Spinal cord (tissue), 10 donors: ENCODE data around the gene RTN4RL2. TPM values are rescaled to one million over a fixed set of nuclear protein-coding genes. Genes with fewer than 3 reads are reported as not detected.
A peak's percentile ranks its signal among the peaks of the same experiment; 100 is the strongest.

ENCODE experiments used
- DNase-seq, 6 donors: peaks; one replicate each; pipeline versions ENCODE4 v3.0.0 to v3.0.0-alpha.2; 2013 to 2015; ENCODE audit warnings: low spot score in 6 of 6, low read depth in 4 of 6
- H3K27ac ChIP-seq: one replicate; pipeline ENCODE4 v1.5.1; 2013; ENCODE audit warnings: low read depth, low read length, control low read depth
- H3K27me3 ChIP-seq: one replicate; pipeline ENCODE4 v1.6.1; 2013; ENCODE audit warnings: low read length; ENCODE audit not compliant: control insufficient read depth, insufficient read depth
- H3K36me3 ChIP-seq: one replicate; pipeline ENCODE4 v1.6.1; 2013; ENCODE audit warnings: low read length; ENCODE audit not compliant: control insufficient read depth, insufficient read depth
- H3K4me1 ChIP-seq: one replicate; pipeline ENCODE4 v1.6.1; 2013; ENCODE audit warnings: low read length; ENCODE audit not compliant: control insufficient read depth, insufficient read depth
- H3K4me3 ChIP-seq: one replicate; pipeline ENCODE4 v1.5.1; 2013; ENCODE audit warnings: low read depth, low read length, control low read depth
- H3K9me3 ChIP-seq: one replicate; pipeline ENCODE4 v1.6.1; 2013; ENCODE audit warnings: low read length; ENCODE audit not compliant: control insufficient read depth, insufficient read depth
- WGBS: methylation state at CpG from one replicate; pipeline ENCODE4 v1.1.5; 2013; ENCODE audit warnings: missing lambda C conversion rate; ENCODE audit not compliant: insufficient coverage; 5-methylcytosine and 5-hydroxymethylcytosine counted together
- polyA plus RNA-seq, 2 donors: library from polyadenylated mRNA; unstranded; fragments of 120-200 nt; gene quantifications; one replicate each; pipeline ENCODE4 v1.2.1, GENCODE V29; 2013; ENCODE audit not compliant: insufficient read length in 2 of 2
- small RNA-seq: library from RNA; depleted of rRNA; stranded (forward); fragments of <200 nt; gene quantifications from one replicate; pipeline ENCODE3, GENCODE V24; 2014; ENCODE audit warnings: low replicate concordance
- total RNA-seq, 2 donors: library from RNA; depleted of rRNA in 1 of 2; stranded (reverse); fragments of 120-200 nt in 1 of 2; fragments of >200 nt in 1 of 2; gene quantifications; one replicate each; pipeline versions ENCODE4 v1.2.3 to v1.2.4, GENCODE V29; 2013 to 2014
- donor health status: healthy.

Gene RTN4RL2
- total and polyA plus RNA-seq, 4 donors: 0.59 to 10.9 (median 2.9) TPM

DNA sequence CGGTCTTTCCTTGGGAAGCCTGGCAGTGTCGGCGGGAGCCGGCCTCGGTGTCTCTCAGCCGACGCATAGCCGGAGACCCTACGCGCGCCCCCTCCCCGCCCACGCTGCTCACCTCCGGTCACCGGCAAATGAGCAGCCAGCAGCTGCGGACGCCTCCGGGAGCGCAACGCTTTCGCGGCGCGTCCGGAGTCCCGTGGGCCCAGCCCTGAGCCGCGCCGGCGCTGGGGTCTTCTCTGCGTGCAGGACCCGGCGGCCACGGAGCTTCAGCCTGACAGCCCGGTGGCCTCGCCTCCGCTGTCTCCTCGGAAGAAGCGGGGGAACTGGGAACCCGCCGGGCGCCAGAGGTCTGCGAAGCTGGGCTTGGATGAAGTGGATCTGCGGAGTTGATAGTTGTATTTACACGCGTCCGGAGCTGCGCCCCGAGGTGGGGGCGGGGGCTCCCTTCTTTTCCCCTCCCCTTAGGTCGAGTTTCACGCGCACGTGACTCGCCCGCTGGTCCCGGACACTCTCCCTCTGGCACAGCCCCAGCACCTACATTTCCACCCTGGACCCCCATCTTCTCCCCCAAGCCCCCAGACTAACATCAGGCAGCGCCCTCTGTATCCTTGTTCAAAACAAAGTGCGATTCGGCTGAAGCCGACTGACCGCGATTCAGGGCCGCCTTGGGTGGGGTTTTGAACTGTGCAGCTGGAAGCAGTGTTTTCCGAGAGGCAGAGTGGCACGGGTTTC, 55.2 kb downstream of the RTN4RL2 start, which contains the start of gene SLC43A1:
Gene SLC43A1 (minus strand): TSS at position 371 of the 729 bp plus-strand sequence. CDS start 1,591 bp downstream, outside the sequence.
- no peaks in the 10 kb centered on the region for H3K36me3 ChIP-seq
- DNase-seq: peak in 2 of 6 donors; percentile 25 to 51
- WGBS: under 1% methylated on average over 65 of the region's 66 CpGs
- H3K27ac ChIP-seq: no peak within 1 kb of the TSS
- peaks cover 31% of the 10 kb centered on the region for H3K27me3 ChIP-seq
- H3K4me3 ChIP-seq: peak within 1 kb of the TSS; percentile 56
- H3K4me1 ChIP-seq: peaks cover 23% of the 10 kb centered on the region
- H3K9me3 ChIP-seq: no peaks in the 10 kb centered on the region

DNA sequence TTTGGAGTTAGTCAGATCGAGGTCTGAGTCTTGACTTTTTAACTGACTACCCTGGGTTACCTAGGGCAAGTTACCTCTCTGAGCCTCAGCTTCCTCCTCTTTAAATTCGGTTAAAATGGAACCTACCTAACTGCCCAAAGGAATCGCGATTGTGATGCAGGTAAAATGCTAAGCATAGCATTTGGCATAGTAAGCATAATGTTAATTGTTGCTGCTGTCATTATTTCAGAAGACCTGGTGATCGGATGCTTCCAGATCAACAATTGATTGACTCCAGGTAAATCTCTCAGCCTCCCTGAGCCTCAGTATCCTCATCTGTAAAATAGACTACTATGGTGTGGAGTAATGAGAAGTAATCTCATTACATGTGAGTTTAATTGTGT, 55.7 kb downstream of the RTN4RL2 start:
- no peaks in the 10 kb centered on the region for H3K9me3 ChIP-seq
- H3K4me1 ChIP-seq: peaks cover 23% of the 10 kb centered on the region
- WGBS: no CpG with 5 or more reads among the region's 5 CpGs
- peak overlapping the region; percentile 56 for H3K4me3 ChIP-seq
- H3K27me3 ChIP-seq: peaks cover 31% of the 10 kb centered on the region
- DNase-seq: no peak
- H3K27ac ChIP-seq: no peak overlapping the region
- H3K36me3 ChIP-seq: no peaks in the 10 kb centered on the region

DNA sequence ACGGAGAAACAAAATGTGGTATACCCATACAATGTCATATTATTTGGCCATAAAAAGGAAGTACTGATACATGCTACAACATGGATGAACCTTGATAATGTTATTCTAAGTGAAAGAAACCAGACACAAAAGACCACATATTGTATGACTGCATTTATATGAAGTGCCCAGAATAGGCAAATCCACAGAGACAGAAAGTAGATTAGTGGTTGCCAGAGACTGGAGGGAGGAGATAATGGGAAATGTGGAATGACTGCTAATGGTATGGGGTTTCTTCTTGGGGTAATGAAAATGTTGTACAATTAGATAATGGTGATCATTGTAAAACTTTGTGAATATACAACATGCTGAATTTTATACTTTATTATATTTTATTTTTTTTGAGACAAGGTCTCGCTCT, 60.8 kb downstream of the RTN4RL2 start:
- Histone ChIP-seq H3K4me1 (no peaks in the 10 kb centered on the region), H3K27me3 (peaks cover under 1% of the 10 kb centered on the region), H3K36me3 (peaks cover 7% of the 10 kb centered on the region), H3K4me3 (no peak overlapping the region), H3K27ac (no peak overlapping the region), H3K9me3 (no peaks in the 10 kb centered on the region)
- WGBS: no CpG with 5 or more reads among the region's 2 CpGs
- DNase-seq: no peak

DNA sequence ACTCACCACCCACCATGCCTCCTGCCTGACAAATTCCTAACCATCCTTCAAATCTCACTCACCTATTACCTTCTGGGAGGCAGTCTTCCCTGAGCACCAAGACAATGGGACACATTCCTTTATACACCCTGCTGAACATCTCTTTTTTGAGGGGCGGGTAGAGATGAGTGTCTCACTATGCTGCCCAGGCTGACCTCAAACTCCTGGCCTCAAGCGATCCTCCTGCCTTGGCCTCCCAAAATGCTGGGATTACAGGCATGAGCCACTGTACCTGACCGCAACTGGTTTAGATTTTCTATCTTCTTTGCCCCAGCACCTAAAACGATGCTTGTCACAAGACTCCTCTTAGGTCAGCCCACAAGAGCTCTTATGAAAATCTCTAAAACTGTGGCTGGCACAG, 63.1 kb downstream of the RTN4RL2 start:
- no peaks in the 10 kb centered on the region for H3K4me1 ChIP-seq
- no peak overlapping the region for H3K27ac ChIP-seq

More for the DNA sequence above, 63.1 kb downstream of the RTN4RL2 start:
- no peaks in the 10 kb centered on the region for H3K27me3 ChIP-seq
- no peak for DNase-seq
- H3K4me3 ChIP-seq: no peak overlapping the region
- 89% methylated on average over 4 of the region's 4 CpGs for WGBS
- H3K9me3 ChIP-seq: no peaks in the 10 kb centered on the region
- peaks cover 7% of the 10 kb centered on the region for H3K36me3 ChIP-seq

Small RNA genes lying within 50 kb of the gene (small RNA-seq; reads per million reads assigned to genes)
- gene RNA5SP341: not detected

Other genes with a start within 250 kb of the RTN4RL2 start
- 10 to 100 TPM; 47.5 to 48.0 TPM for gene APLNR, start 223.3 kb upstream of the RTN4RL2 start, total RNA-seq
- gene APLNR, start 223.3 kb upstream of the RTN4RL2 start, polyA plus RNA-seq: 10 to 100 TPM; 51.8 to 71.1 TPM
- gene TNKS1BP1, start 135.6 kb upstream of the RTN4RL2 start, total RNA-seq: 10 to 100 TPM; 17.2 to 42.2 TPM
- gene TNKS1BP1, start 135.6 kb upstream of the RTN4RL2 start, polyA plus RNA-seq: 10 to 100 TPM; 44.8 to 58.3 TPM
- 10 to 100 TPM; 34.6 to 88.0 TPM for gene SSRP1, start 124.6 kb upstream of the RTN4RL2 start, total RNA-seq
- 100 to 1,000 TPM; 132 to 135 TPM for gene SSRP1, start 124.6 kb upstream of the RTN4RL2 start, polyA plus RNA-seq
- gene P2RX3, start 122.2 kb upstream of the RTN4RL2 start, total RNA-seq: 10 to 100 TPM in 1 of 2 donors, under 1 TPM in 1; 0.50 to 11.4 TPM
- gene P2RX3, start 122.2 kb upstream of the RTN4RL2 start, polyA plus RNA-seq: 1 to 10 TPM; 2.1 to 3.6 TPM
- gene PRG3, start 79.4 kb upstream of the RTN4RL2 start, total RNA-seq: 1 to 10 TPM in 1 of 2 donors, under 1 TPM in 1; 0.55 to 1.1 TPM
- not detected for gene PRG3, start 79.4 kb upstream of the RTN4RL2 start, polyA plus RNA-seq
- gene PRG2, start 69.9 kb upstream of the RTN4RL2 start, total RNA-seq: 1 to 10 TPM; 2.4 to 6.4 TPM
- under 1 TPM; 0.22 to 0.33 TPM for gene PRG2, start 69.9 kb upstream of the RTN4RL2 start, polyA plus RNA-seq
- 10 to 100 TPM; 12.2 to 13.3 TPM for gene SLC43A3, start 33.4 kb upstream of the RTN4RL2 start, total RNA-seq
- 10 to 100 TPM; 19.6 to 20.3 TPM for gene SLC43A3, start 33.4 kb upstream of the RTN4RL2 start, polyA plus RNA-seq
- 10 to 100 TPM in 1 of 2 donors, 1 to 10 TPM in 1; 5.3 to 10.4 TPM for gene SLC43A1, start 55.2 kb downstream of the RTN4RL2 start, total RNA-seq
- gene SLC43A1, start 55.2 kb downstream of the RTN4RL2 start, polyA plus RNA-seq: 1 to 10 TPM; 4.0 to 6.1 TPM
- gene TIMM10, start 70.2 kb downstream of the RTN4RL2 start, total RNA-seq: 10 to 100 TPM; 27.0 to 39.8 TPM
- gene TIMM10, start 70.2 kb downstream of the RTN4RL2 start, polyA plus RNA-seq: 10 to 100 TPM; 47.7 to 52.1 TPM
- gene SMTNL1, start 77.1 kb downstream of the RTN4RL2 start, total RNA-seq: not detected
- gene SMTNL1, start 77.1 kb downstream of the RTN4RL2 start, polyA plus RNA-seq: 1 to 10 TPM in 1 of 2 donors, under 1 TPM in 1; 0.93 to 1.6 TPM
- gene UBE2L6, start 107.1 kb downstream of the RTN4RL2 start, total RNA-seq: 10 to 100 TPM; 41.5 to 76.7 TPM
- gene UBE2L6, start 107.1 kb downstream of the RTN4RL2 start, polyA plus RNA-seq: 100 to 1,000 TPM in 1 of 2 donors, 10 to 100 TPM in 1; 99.6 to 114 TPM
- gene SERPING1, start 137.2 kb downstream of the RTN4RL2 start, total RNA-seq: 100 to 1,000 TPM in 1 of 2 donors, 10 to 100 TPM in 1; 35.7 to 131 TPM
- 100 to 1,000 TPM in 1 of 2 donors, 10 to 100 TPM in 1; 63.2 to 112 TPM for gene SERPING1, start 137.2 kb downstream of the RTN4RL2 start, polyA plus RNA-seq
- 1 to 10 TPM; 2.6 to 3.3 TPM for gene YPEL4, start 189.4 kb downstream of the RTN4RL2 start, total RNA-seq
- gene YPEL4, start 189.4 kb downstream of the RTN4RL2 start, polyA plus RNA-seq: 1 to 10 TPM; 7.6 TPM
- gene CLP1, start 197.2 kb downstream of the RTN4RL2 start, total RNA-seq: 10 to 100 TPM in 1 of 2 donors, 1 to 10 TPM in 1; 9.5 to 15.8 TPM
- 10 to 100 TPM in 1 of 2 donors, 1 to 10 TPM in 1; 9.9 to 10.6 TPM for gene CLP1, start 197.2 kb downstream of the RTN4RL2 start, polyA plus RNA-seq
- gene ZDHHC5, start 207.6 kb downstream of the RTN4RL2 start, total RNA-seq: 10 to 100 TPM; 22.5 to 22.8 TPM
- 10 to 100 TPM; 31.8 to 34.3 TPM for gene ZDHHC5, start 207.6 kb downstream of the RTN4RL2 start, polyA plus RNA-seq